DOHH2 (cell line): Measurements from ENCODE around the gene VTI1A.

Experiments used
- H3F3A ChIP-seq: fragments of 200-600 bp; sonication (generic), shearing (Covaris generic); 2 replicates; pipeline ENCODE4 v1.6.0; 2016; ENCODE audit warnings: antibody characterized with exemption, mild to moderate bottlenecking; ENCODE audit not compliant: control insufficient read depth, insufficient read depth
- H3K27ac ChIP-seq: fragments of 200-600 bp; sonication (generic); 2 replicates; pipeline ENCODE4 v1.5.1; 2014; ENCODE audit warnings: low read depth, mild to moderate bottlenecking, low read length, moderate library complexity
- H3K27me3 ChIP-seq: fragments of 200-600 bp; sonication (generic); 2 replicates; pipeline ENCODE4 v1.6.1; 2014; ENCODE audit warnings: mild to moderate bottlenecking, low read length, mixed read lengths; ENCODE audit not compliant: control insufficient read depth
- H3K36me3 ChIP-seq: fragments of 200-600 bp; sonication (generic); 2 replicates; pipeline ENCODE4 v1.6.1; 2014; ENCODE audit warnings: mild to moderate bottlenecking, low read length, moderate library complexity, mixed read lengths; ENCODE audit not compliant: control insufficient read depth
- H3K4me1 ChIP-seq: fragments of 200-600 bp; sonication (generic); 2 replicates; pipeline ENCODE4 v1.6.1; 2014; ENCODE audit warnings: mild to moderate bottlenecking, low read length, mixed read lengths; ENCODE audit not compliant: control insufficient read depth
- H3K4me2 ChIP-seq: fragments of 200-600 bp; sonication (generic); 2 replicates; pipeline ENCODE4 v1.6.0; 2014; ENCODE audit warnings: mild to moderate bottlenecking, low read length, moderate library complexity
- H3K4me3 ChIP-seq: fragments of 200-600 bp; sonication (generic); 2 replicates; pipeline ENCODE4 v1.5.1; 2014; ENCODE audit warnings: mild to moderate bottlenecking, low read length, mixed read lengths
- H3K79me2 ChIP-seq: fragments of 200-600 bp; sonication (generic); 2 replicates; pipeline ENCODE4 v1.6.1; 2014; ENCODE audit warnings: mild to moderate bottlenecking, low read length, mixed read lengths; ENCODE audit not compliant: control insufficient read depth
- H3K9me2 ChIP-seq: fragments of 200-600 bp; sonication (generic); replicated peaks from 2 replicates; pipeline ENCODE4 v1.6.1; 2014; ENCODE audit warnings: mild to moderate bottlenecking, low read length, mixed read lengths; ENCODE audit not compliant: control insufficient read depth
- H3K9me3 ChIP-seq: fragments of 200-600 bp; sonication (generic); 2 replicates; pipeline ENCODE4 v1.6.1; 2014; ENCODE audit warnings: antibody characterized with exemption, low read length, mixed read lengths; ENCODE audit not compliant: control insufficient read depth, insufficient read depth
- H4K20me1 ChIP-seq: fragments of 200-600 bp; sonication (generic); 2 replicates; pipeline ENCODE4 v1.6.0; 2014; ENCODE audit warnings: low read depth, mild to moderate bottlenecking, antibody characterized with exemption, low read length, moderate library complexity; ENCODE audit not compliant: control insufficient read depth, insufficient read depth
- CTCF ChIP-seq: fragments of 200-600 bp; sonication (generic); IDR thresholded peaks from one replicate; pipeline ENCODE4 v1.5.1; 2014; ENCODE audit warnings: antibody characterized with exemption, mild to moderate bottlenecking, low read depth, low read length; ENCODE audit not compliant: poor library complexity, severe bottlenecking
- EZH2phosphoT487 ChIP-seq: fragments of 200-600 bp; sonication (generic); IDR thresholded peaks from 2 replicates; pipeline ENCODE4 v1.6.1; 2017; ENCODE audit warnings: borderline replicate concordance, mild to moderate bottlenecking, antibody characterized with exemption, low read length, moderate library complexity, mixed read lengths

VTI1A gene

GRCh38 chr10:112826018-112826697 is 379.1 kb downstream of the VTI1A start:
- H3K27me3 ChIP-seq: no peaks in the 10 kb centered on the region
- no peak overlapping the region for H3K4me2 ChIP-seq
- no peak overlapping the region for H3K4me3 ChIP-seq
- no peak for TF ChIP-seq CTCF
- TF ChIP-seq EZH2phosphoT487: no peak
- no peak overlapping the region for H3K27ac ChIP-seq
- H3K9me2 ChIP-seq: no peaks in the 10 kb centered on the region
- no peaks in the 10 kb centered on the region for H3F3A ChIP-seq
- H4K20me1 ChIP-seq: no peaks in the 10 kb centered on the region
- no peaks in the 10 kb centered on the region for H3K79me2 ChIP-seq
- no peaks in the 10 kb centered on the region for H3K9me3 ChIP-seq
- H3K4me1 ChIP-seq: no peaks in the 10 kb centered on the region
- no peaks in the 10 kb centered on the region for H3K36me3 ChIP-seq

GRCh38 chr10:112827086-112827485 is 380.1 kb downstream of the VTI1A start:
- no peak overlapping the region for H3K27ac ChIP-seq

DNA sequence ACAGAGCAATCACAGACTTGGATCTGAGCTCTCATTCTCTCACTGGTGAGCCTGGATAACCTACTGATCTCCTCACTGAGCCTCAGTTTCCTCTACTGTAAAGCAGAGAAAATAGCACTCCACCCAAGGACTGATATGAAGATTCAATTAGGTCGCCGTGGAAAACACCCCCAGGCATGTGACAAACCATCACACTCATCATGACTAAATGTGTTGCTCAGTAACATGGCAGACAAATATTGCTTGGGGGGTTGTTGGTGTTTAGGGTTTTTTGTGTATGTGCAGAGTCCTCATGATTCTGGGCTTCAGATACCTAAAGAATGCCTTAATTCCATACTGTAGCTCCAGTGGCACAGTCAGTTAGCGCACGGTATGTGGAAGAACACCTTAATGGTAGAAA is 380.9 kb downstream of the VTI1A start:
- H3K4me2 ChIP-seq: no peak overlapping the region
- H3F3A ChIP-seq: no peaks in the 10 kb centered on the region
- H4K20me1 ChIP-seq: no peaks in the 10 kb centered on the region
- TF ChIP-seq EZH2phosphoT487: no peak
- no peak for TF ChIP-seq CTCF
- no peaks in the 10 kb centered on the region for H3K4me1 ChIP-seq
- H3K9me3 ChIP-seq: no peaks in the 10 kb centered on the region
- no peak overlapping the region for H3K27ac ChIP-seq
- H3K4me3 ChIP-seq: no peak overlapping the region
- H3K36me3 ChIP-seq: no peaks in the 10 kb centered on the region
- H3K79me2 ChIP-seq: no peaks in the 10 kb centered on the region
- no peaks in the 10 kb centered on the region for H3K27me3 ChIP-seq
- H3K9me2 ChIP-seq: no peaks in the 10 kb centered on the region

More at GRCh38 chr10:112827086-112827485, 380.1 kb downstream of the VTI1A start:
- TF ChIP-seq CTCF (no peak), EZH2phosphoT487 (no peak)
- Histone ChIP-seq H3K36me3 (no peaks in the 10 kb centered on the region), H3K4me1 (no peaks in the 10 kb centered on the region), H3K79me2 (no peaks in the 10 kb centered on the region), H3K4me2 (no peak overlapping the region), H3F3A (no peaks in the 10 kb centered on the region), H3K9me2 (no peaks in the 10 kb centered on the region), H3K27me3 (no peaks in the 10 kb centered on the region), H3K4me3 (no peak overlapping the region), H4K20me1 (no peaks in the 10 kb centered on the region), H3K9me3 (no peaks in the 10 kb centered on the region)
